Measurements from ENCODE around the gene NUP98.

GRCh38 chr11:3823762-3824506, 26.6 kb upstream of the NUP98 start:
- TF ChIP-seq CTCF (IDR thresholded peaks at IDR 0.05 in 4 of 5, conservative IDR thresholded peaks at IDR 0.05 in 1 of 5) (no peak), POLR2A (IDR thresholded peaks at IDR 0.05) (no peak)

All from gastrocnemius medialis (tissue), 4 donors.